Measurements from ENCODE around the gene IL12B.
"Not testable (repeated sequence)": the region's sequence is repeated elsewhere in the genome, so short reads cannot be mapped to it uniquely, and the experiment has no call there.

Gene IL12B

DNA sequence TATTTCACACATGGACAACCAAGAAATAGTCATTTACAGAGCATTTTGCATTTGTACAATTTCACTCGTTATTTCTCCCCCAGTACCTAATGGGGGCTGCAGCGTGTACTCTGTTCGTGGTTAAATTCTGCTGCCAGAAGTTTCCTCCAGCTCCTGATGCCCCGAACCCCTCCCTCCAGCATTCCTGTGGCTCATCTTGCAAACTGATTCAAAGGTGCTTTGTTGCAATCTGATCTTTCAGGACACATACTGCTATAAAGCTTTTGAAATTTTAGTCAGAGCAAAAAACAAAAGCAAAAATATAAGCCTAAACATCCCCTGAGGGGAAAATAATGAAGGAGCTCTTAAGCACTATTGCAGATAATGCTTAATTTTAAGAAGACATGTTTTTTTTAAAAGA is 39.5 kb downstream of the IL12B start:
- DNase-seq, result peak; percentile 1

DNA sequence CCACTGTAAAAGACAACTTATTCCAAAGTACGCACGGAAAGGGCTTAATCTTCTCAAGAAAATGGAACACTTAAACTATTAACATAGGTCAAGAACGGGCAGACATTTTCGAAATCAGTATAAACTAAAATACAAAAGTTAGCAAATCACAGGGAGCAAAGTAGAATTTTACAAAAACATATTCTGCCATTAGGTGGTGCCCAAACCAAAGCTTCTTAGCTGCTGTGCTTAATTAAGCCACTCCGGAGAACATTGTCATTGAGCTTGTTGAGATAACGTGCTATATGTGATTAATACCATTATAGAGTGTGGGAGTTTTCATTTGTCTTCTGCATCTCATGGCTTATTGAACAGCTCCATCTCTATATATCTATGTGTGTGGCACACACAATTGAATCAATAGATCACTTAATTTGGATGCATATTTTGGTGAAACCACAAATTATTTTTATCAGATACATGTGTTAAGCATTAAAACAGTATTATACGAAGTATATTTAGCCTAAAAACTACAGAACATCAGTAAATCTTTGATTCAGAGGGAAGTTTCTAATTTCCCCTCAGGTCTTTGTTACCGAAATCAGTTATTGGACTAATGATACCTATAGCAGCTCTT is 43.8 kb downstream of the IL12B start:
- DNase-seq, result peak; percentile 49

DNA sequence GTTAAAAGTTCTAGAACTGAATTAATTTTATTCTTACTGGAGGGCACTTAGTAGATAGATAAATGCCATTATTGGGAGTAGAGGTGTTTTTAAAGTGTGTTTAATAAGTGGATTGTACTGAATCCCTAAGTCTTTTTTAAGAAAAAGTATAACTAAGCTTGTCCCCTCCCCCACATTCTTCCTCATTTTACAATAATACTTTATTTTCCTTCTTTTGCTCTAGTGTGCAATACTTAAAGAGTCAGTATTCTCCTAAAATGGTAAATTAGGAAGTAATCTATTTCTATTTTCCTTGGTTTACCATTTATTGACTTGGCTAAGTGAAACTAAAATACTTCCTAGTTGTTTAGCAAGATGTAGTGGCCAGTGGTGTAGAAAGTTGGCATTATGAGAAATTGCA is 55.6 kb downstream of the IL12B start:
- DNase-seq, result no peak

DNA sequence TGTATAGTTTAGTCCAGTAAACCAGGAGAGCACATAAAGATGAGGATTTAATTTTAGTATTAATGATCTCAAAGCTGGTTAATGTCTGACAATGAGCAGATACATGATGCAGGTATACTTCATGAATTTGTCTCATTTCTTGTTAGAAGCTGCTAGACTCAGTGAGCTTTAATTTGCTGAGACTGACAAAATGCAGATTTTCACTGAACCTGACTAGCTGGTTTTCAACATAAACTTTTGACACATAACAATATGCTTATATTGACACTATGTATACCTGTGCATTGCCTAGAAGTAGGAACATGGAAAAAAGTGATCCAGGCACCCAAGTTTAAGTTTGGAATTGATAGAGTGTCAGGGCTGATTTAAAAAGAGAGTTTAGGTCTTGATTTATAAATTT is 56.4 kb downstream of the IL12B start:
- DNase-seq, result no peak

DNA sequence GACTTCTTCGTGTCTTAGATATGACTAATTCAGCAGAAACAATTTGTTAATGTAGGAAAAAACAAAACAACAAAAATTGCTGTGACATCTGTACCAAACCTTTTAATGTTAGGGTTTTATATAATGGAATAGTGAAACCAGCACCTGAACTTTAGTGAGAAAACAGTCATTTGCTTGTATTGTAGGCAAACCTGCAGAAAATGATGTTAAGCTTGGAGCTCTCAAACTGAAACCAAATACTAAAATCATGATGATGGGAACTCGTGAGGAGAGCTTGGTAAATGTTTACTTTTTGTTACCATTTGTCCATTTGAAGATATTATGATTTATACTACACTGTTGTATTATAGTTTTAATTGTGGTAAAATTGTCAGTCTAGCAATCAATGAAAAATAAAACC is 60.6 kb downstream of the IL12B start:
- no peak for DNase-seq

DNA sequence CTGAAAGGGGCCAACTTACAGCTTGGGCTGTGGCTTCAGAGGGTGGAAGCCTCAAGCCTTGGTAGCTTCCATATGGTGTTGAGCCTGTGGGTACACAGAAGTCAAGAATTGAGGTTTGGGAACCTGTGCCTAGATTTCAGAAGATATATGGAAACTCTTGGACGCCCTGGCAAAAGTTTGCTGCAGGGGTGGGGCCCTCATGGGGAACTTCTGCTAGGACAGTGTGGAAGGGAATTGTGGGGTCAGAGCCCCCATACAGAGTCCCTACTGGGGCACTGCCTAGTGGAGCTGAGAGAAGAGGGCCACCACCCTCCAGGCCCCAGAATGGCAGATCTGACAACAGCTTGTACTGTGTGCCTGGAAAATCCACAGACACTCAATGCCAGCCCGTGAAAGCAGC is 63.5 kb downstream of the IL12B start:
- not testable (repeated sequence) for DNase-seq
